Calu3 (cell line): ENCODE measurements around the gene UMOD. TPM values are rescaled to one million over a fixed set of nuclear protein-coding genes. Genes with fewer than 3 reads are reported as not detected.

ENCODE experiments used
- BruUV-seq: library from RNA; stranded (reverse); fragments of 400-500 nt; replicated peaks from 2 replicates; lab custom pipeline; 2021; lab: Mats Ljungman, UMichigan
- CTCF ChIA-PET: fragments of 300-600 bp; sonication (Branson Sonifier 250); formaldehyde crosslinking; loops from one replicate; lab custom pipeline; 2022; ENCODE audit warnings: antibody characterized with exemption; lab: Charles Lee
- DNase-seq: peaks from one replicate; pipeline ENCODE4 v3.0.0; 2022
- H3K27ac Mint-ChIP-seq: one replicate; pipeline ENCODE4 v1.8.0; 2022; ENCODE audit warnings: mixed read lengths; ENCODE audit not compliant: unreplicated experiment
- H3K27me3 Mint-ChIP-seq: one replicate; pipeline ENCODE4 v1.8.0; 2022; ENCODE audit warnings: mixed read lengths; ENCODE audit not compliant: unreplicated experiment
- H3K36me3 Mint-ChIP-seq: one replicate; pipeline ENCODE4 v1.8.0; 2022; ENCODE audit warnings: mild to moderate bottlenecking, moderate library complexity, mixed read lengths; ENCODE audit not compliant: insufficient read depth, unreplicated experiment
- H3K4me1 Mint-ChIP-seq: one replicate; pipeline ENCODE4 v1.8.0; 2022; ENCODE audit warnings: mild to moderate bottlenecking, low read depth, mixed read lengths; ENCODE audit not compliant: unreplicated experiment
- H3K4me3 Mint-ChIP-seq: one replicate; pipeline ENCODE4 v1.8.0; 2022; ENCODE audit warnings: mild to moderate bottlenecking, low read depth, moderate library complexity, mixed read lengths; ENCODE audit not compliant: unreplicated experiment
- H3K9me3 Mint-ChIP-seq: one replicate; pipeline ENCODE4 v1.8.0; 2022; ENCODE audit warnings: low read depth, mixed read lengths; ENCODE audit not compliant: unreplicated experiment
- CTCF ChIP-seq: fragments of 200-600 bp; IDR thresholded peaks from one replicate; pipeline ENCODE4 v1.8.0; 2022; ENCODE audit warnings: antibody characterized with exemption; ENCODE audit not compliant: unreplicated experiment
- intact Hi-C: fragments of 100-400 bp; cut with micrococcal nuclease; formaldehyde crosslinking; loops from one replicate; pipeline ENCODE4 v1.10.0; 2022; ENCODE audit not compliant: unreplicated experiment
- total RNA-seq: library from RNA; stranded (reverse); gene quantifications from 2 replicates; pipeline ENCODE4 v1.2.3, GENCODE V29; 2022

The UMOD gene
- total RNA-seq, 1 experiment from 2014 or later: not detected

DNA sequence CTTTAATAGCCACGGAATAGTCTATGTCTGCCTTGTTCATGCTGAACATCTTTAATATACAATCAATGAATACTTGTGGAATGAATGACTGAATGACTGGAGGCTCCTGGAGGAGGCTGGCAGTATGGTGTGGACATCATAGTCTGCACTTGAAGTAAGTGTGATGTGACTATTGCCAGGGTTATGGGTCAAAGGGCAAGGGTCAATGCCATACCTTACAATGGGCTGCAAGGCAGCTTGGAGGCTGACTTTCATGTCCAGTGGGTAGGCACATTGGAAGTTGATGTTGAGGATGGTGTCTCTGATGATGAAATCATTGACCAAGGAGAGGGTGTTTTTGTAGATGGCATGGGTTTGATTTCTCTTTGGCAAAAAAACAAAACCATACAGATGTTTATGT is 33.1 kb downstream of the UMOD start:
- peaks cover 68% of the 10 kb centered on the region for H3K27me3 Mint-ChIP-seq

GRCh38 chr16:20318437-20318836 is 34.1 kb downstream of the UMOD start:
- Mint-ChIP-seq H3K9me3 (no peaks in the 10 kb centered on the region), H3K4me1 (no peaks in the 10 kb centered on the region), H3K4me3 (no peak overlapping the region), H3K36me3 (no peaks in the 10 kb centered on the region), H3K27me3 (peaks cover 78% of the 10 kb centered on the region), H3K27ac (no peak overlapping the region)
- intact Hi-C loops: no loop called here
- CTCF ChIA-PET: no interaction called here
- TF ChIP-seq CTCF: no peak
- BruUV-seq: no TSS peak
- no peak for DNase-seq

More for the DNA sequence above, 33.1 kb downstream of the UMOD start:
- no peak for DNase-seq
- H3K4me3 Mint-ChIP-seq: no peak overlapping the region
- H3K9me3 Mint-ChIP-seq: no peaks in the 10 kb centered on the region
- no peak overlapping the region for H3K27ac Mint-ChIP-seq
- no peak for TF ChIP-seq CTCF
- CTCF ChIA-PET: interaction anchor here (1.3 kb wide), 1 partner anchor 19 kb away, joined by 3 read pairs; no protein-coding TSS in a partner anchor
- intact Hi-C loops: no loop called here
- no TSS peak for BruUV-seq
- H3K4me1 Mint-ChIP-seq: no peaks in the 10 kb centered on the region
- H3K36me3 Mint-ChIP-seq: no peaks in the 10 kb centered on the region

DNA sequence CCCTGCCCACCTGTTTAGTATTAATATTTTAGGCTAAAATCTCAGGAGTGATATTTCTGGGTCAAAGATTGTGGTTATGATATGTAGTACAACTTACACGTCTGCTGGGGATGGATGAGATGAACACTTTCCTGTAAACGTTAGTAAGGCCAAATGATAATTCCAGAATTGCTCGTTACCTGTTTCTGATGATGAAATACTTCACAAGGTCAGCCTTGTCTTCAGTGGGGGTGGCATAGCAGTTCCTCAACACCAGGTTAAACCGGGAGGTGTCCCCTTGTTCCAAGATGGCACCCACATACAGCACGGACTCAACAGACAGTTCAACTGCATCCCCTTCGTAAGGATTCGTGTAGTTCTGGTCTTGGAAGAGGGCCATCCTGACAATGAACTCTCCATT is 34.5 kb downstream of the UMOD start:
- CTCF ChIA-PET: no interaction called here
- Mint-ChIP-seq H3K27ac (no peak overlapping the region), H3K36me3 (no peaks in the 10 kb centered on the region), H3K4me3 (no peak overlapping the region), H3K9me3 (peaks cover 2% of the 10 kb centered on the region), H3K4me1 (no peaks in the 10 kb centered on the region), H3K27me3 (peaks cover 78% of the 10 kb centered on the region)
- no TSS peak for BruUV-seq
- no peak for DNase-seq
- no peak for TF ChIP-seq CTCF
- intact Hi-C loops: no loop called here

- CTCF ChIA-PET: interaction anchor here (0.6 kb wide), 1 partner anchor 1173 kb away, joined by 3 read pairs; no protein-coding TSS in a partner anchor
- Mint-ChIP-seq H3K4me3 (no peak overlapping the region), H3K27ac (no peak overlapping the region), H3K9me3 (peaks cover 2% of the 10 kb centered on the region), H3K4me1 (no peaks in the 10 kb centered on the region), H3K36me3 (no peaks in the 10 kb centered on the region), H3K27me3 (peaks cover 75% of the 10 kb centered on the region)
- BruUV-seq: no TSS peak
- DNase-seq: no peak
- TF ChIP-seq CTCF: no peak
- intact Hi-C loops: no loop called here
Observed at GRCh38 chr16:20317117-20317516, 35.4 kb downstream of the UMOD start.
